Measurements from ENCODE around the gene RNU1-2.
A peak's percentile ranks its signal among the peaks of the same experiment; 100 is the strongest.
"Not testable (repeated sequence)": the region's sequence is repeated elsewhere in the genome, so short reads cannot be mapped to it uniquely, and the experiment has no call there.

The RNU1-2 gene

DNA sequence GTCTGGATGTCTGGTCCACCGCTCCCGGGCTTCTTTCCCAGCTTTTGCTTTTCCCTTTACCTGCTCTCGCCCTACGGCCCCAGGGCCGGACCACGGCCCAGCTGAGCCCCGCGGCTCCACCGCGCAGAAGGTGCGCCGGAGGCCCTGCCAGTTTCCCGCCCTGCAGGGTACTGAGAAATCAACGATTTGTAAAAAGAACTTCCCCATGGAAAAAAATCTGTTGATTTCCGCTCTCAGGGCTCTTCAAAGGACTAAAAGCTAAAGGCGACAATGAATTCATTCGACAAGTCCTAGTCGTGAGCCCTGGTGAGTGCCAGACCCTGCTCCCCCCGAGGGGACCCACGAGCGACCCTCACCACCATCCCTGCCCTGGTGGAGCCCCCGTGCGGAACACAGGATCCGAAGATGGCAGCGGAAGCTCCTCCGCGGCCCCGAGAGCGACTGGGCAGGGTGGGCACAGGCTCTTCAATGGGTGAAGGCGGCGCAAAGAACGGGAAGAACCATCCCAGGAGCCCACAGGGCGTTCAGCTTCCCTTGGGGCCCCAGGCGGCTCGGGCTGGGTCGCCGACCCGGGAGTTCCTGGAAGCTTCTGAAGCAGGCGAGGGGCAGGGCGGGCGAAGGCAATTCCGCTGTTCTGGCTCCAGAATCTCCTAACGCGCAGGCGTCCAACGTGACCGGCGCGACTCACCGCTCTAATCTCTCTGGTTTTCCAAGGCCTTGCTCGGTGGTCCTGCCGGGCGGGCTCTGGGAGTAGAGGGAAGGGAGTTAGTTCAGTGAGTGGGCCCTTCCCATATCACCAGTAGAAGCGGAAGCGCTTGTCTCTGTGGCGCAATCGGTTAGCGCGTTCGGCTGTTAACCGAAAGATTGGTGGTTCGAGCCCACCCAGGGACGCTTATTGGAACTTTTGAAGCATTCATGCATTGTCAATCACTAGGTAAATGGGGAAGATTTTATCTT is 6.6 kb upstream of the RNU1-2 start:
- no peak for DNase-seq (ENCODE audit: low spot score)

DNA sequence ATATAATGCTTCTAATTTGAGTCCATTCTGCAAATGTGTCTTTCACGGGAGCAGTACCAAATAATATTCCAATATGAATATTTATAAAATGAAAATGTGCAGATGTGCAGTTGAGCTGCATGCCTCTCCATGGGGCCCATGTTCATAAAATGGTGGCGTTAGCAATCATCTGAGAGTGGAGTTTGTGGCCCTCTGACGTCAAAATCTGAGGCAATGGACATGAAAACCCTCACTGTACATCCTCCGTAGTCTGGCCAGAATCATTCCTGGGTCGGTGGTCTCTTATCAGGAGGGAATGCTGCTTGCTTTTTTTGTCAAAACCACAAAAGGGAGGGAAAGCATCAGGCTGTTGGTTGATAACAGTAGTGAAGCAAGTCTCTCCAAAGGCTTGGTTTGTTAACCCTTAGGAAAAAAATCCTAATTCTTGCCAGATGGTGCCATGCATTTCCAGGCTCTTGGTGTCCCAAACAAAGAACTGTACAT is 5.2 kb upstream of the RNU1-2 start:
- not testable (repeated sequence) for DNase-seq (ENCODE audit: low spot score)

DNA sequence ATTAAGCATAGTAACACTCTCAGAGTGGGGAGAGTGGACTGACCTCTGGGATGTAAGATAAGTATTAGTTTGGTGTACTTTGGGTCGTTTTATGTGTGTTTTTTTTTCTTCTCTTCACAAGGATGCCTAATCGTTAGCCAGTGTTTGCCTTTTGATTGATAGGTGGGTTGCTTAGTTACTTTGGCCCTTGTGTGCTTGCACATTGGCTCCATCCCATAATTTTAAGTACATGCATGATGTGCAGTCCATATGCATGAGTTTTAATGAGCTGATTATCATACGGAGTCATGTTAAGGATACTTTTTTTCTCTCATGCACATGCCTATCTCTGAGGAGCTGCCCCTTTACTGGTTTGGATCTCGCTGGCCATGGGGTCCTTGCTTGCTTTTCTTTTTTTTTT is 4.7 kb upstream of the RNU1-2 start:
- not testable (repeated sequence) for DNase-seq (ENCODE audit: low spot score)

DNA sequence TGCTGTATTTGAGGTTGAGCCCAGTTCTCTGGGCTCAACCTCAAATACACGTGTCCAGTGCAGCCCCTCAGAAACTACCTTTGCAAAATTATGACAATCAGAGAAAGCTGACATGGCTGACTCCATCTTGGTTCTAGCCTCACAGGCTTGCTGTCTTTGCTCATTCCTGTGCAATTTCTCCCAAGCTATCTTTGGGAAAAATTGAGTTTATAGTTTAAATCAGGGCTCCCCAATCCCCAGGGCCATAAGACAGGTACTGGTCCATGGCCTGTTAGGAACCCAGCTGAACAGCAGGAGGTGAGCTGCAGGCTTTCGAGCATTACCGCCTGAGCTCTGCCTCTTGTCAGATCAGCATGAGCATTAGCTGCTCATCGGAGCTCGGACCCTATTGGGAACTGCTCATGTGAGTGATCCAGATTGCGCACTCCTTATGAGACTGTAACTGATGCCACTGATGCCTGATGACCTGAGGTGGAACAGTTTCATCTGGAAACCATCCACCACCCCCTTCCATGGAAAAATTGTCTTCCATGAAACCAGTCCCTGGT is 2.7 kb upstream of the RNU1-2 start:
- not testable (repeated sequence) for DNase-seq (ENCODE audit: low spot score)

DNA sequence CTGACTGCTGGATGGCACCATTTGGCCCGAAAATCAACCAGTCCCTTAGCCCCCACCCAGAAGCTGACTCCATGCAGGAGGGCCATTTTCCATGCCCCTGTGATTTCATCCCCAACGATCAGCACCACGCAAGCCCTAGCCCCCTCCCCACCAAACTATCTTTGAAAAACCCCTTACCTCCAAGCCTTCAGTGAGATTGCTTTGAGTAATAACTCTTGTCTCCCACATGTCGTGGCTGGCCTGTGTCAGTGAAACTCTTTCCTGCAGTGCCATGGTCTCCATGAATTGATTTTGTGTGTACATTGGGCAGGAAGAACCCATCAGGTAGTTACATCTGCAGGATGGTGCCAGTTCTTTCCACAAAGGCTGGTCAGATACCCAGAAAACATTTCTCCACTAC is 2.0 kb upstream of the RNU1-2 start:
- not testable (repeated sequence) for DNase-seq (ENCODE audit: low spot score)

DNA sequence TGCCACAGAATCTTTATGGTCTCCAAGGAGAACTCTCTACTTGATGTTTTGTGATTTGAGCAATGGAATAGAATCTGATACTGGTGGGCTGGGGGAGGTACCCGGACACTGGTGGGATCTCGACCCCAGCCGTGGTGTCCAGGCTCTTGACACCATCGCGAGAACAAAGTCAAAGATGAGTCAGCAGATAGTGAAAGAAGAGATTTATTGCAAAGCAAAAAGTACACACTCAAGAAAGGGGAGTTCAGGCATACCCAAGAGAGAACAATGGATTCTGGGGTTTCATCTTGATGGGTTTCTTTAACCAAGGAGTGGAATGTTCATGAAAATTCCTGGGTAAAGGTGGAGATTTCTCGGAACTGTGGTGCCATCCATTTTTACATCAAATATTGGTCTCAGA is 1.4 kb upstream of the RNU1-2 start:
- DNase-seq (ENCODE audit: low spot score), result not testable (repeated sequence)

DNA sequence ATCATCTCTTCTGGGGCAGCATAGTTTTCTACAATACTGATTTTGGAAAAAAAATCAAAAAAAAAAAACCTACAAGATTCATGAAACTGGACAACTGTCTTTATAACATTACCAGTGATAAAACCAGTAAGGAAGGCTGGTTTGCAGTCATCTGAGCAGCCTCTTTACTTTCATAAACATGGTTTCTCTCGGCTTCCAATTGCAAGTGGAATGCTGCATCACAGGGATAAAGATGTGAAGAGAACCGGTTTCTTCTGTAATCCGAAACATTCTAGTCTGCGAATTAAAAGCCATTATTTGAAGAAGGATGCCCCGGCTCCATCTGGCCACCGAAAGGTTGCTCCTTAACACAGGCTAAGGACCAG is 565 bp upstream of the RNU1-2 start:
- DNase-seq (ENCODE audit: low spot score), result not testable (repeated sequence)

DNA sequence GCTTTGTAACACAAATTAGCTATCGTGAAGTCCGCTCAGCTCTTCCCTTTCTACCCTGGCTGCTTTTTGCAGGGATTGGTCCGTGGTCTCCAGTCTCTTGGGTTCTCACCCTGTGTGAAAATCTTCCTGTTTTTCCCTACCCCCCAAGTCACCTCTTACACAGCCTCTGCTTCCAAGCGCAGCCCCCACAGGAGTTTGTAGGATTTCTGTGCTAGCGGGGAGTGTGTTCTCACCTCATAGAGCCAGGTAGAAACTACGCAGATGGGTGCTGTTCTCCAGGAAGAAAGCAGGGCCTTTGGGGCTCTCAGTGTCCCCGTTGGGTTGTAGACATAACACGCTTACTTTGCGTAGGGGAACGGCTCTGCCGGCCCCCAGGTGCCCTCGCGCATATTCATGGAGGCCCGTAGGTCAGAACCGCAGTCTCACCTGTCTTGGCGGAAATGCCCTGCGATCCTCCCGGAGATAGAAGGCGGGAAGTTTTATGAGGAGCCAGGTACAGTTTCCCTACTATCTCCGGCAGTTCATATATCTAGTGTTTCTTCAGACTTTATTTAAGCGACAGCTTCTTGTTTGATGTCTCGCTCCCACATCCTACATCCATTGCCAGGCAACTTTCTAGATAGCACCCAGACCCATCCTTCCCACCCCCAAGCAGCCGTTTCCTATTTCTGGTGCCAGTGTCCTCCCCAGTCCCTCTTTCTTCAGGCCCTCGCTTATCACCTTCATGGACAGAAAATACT is 706 bp downstream of the RNU1-2 start:
- DNase-seq (ENCODE audit: low spot score), result peak; percentile 100

DNA sequence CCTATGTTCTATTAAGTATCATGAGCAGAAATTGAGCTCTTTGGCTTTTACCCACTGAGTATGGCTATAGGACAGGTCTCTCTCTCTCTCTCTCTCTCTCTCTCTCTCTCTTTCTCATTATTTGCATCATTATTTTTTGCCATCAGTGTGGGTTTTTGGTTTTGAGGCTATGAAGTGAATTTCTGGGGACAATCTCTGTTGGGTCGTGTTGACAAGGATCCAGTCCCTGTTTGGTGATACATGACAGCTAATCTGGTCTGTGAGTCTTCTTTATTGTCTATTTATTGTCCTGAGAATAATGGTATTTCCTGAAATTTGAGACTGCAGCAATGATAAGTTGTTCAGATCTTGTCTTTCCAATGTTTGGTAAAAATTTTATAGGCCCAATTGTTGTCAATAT is 1.9 kb downstream of the RNU1-2 start:
- DNase-seq (ENCODE audit: low spot score), result peak; percentile 77

DNA sequence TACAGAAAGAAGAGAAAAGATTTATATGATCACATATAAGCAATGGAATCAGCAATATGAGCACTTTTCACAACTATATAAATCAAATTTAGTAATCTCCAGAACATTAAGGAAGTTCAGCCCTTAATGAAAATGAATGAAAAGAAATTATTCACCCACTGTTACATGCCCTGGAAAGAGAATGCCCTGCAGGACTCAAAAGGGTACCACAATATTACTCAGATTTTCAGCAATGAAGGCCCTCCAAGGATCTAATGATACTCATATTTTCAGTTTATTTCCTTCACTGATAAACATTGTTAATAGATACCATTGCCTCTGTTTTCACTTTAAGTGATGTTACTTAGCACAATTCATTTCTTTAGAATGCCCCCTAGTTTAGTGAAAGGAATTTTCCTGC is 2.5 kb downstream of the RNU1-2 start:
- peak; percentile 83 for DNase-seq (ENCODE audit: low spot score)

DNA sequence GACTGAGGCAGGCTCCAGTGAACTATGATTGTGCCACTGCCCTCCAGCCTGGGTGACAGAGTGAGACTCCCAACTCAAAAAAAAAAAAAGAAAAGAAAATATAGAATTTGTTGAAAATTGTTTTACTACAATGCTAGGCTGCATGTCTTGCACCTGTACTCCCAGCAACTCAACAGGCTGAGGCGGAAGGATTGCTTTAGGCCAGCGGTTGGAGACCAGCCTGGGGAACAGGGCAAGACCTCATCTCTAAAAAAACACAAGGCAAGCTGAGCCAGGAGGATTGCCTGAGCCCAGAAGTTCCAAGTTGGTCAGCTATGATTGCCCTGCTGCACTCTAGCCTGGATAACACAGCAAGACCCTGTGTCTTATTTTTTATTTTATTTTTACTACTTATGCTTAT is 3.2 kb downstream of the RNU1-2 start:
- peak; percentile 44 for DNase-seq (ENCODE audit: low spot score)

DNA sequence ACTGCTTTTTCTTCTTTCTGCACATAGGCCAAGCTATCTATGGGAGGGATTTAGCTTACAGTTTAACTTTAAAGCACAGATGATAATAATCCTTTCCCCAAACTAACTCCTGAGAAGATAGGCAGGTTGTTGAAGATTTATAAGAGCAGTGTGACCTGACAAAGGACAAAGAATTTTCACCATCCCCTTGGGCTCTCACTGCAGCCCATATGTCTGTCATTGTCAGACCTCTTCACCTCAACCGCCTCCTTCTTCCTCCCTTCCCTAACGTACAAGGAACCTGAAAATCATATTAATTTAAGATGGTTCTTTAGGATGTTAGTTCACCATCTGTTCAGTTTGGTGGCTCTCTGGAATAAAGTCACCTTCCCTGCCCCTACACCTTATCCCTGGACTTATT is 5.0 kb downstream of the RNU1-2 start:
- peak; percentile 83 for DNase-seq (ENCODE audit: low spot score)

DNA sequence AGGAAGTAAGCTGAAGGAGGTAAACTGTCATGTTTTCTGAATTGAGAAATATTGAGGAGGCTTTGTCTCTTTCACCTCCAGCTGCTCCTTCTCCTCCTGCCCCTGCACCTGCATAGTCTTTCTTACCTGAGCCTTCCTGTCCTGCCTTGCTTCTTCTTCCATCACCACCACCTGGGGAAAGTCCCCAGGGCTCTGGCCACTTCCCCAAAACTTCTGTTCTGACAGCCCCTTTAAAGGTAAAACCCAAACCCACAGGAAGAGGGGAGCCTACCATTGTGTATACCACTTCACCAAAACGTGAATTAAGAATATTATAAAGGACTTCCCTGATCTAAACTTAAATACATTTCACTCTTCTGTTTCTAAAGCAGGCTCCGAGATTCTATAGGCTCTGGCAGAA is 5.6 kb downstream of the RNU1-2 start:
- peak; percentile 38 for DNase-seq (ENCODE audit: low spot score)

DNA sequence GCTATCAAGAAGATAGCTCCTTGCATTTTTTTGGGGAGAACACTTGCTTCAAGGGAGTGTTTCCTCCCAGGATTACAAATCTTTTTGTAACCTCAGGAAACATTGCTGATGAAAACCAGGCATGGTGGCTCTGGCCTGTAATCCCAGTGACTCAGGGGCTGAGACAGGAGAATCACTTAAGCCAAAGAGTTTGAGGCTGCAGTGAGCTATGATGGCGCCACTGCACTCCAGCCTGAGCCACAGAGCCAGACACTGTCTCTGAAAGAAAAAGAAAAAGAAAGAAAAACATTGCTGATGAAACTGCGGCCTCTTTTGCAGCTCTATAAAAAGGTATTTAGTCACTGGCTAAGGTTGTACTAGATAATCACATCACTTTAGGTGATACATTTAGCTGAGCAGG is 7.3 kb downstream of the RNU1-2 start:
- DNase-seq (ENCODE audit: low spot score), result peak; percentile 60

DNA sequence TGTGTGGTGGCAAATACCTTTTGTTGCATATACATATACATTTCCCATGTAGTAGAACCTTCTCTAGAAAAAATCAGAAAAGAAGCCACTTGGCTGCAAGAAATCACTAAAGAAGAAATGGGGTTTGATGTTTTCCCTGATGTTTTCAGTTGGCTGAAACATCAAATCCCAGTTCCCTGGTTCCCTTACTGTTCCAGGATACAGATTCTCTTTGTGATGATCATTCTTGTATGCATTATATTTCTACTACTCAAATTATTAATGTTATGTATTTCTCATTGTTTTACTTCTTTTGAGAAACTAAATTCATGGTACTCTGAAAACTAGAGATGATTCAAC is 7.6 kb downstream of the RNU1-2 start:
- peak; percentile 60 for DNase-seq (ENCODE audit: low spot score)

DNA sequence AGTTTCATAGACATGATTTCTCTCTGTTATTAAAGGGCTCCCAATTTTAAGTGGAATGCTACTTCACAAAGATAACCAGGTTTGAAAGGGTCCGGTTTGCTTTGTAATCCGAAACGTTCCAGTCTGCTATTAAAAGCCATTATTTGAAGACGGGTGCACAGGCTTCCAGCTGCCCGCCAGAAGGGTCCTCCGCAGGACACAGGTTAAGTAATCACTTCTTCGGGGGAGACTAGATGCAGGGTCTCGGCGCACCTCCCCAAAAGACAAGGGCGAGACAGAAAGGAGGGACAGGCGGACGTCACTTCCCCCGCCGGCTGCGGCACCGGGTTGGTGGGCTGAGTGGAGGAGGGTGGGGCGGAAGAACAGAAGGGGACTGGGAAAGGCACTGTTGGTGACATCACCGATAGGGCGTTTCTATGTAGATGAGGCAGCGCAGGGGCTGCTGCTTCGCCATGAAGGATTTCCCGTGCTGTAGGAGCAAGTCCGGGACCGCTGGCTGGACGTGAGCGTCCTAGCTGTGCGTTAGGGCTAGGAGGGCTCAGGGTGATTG is 8.9 kb downstream of the RNU1-2 start:
- peak; percentile 100 for DNase-seq (ENCODE audit: low spot score)

DNA sequence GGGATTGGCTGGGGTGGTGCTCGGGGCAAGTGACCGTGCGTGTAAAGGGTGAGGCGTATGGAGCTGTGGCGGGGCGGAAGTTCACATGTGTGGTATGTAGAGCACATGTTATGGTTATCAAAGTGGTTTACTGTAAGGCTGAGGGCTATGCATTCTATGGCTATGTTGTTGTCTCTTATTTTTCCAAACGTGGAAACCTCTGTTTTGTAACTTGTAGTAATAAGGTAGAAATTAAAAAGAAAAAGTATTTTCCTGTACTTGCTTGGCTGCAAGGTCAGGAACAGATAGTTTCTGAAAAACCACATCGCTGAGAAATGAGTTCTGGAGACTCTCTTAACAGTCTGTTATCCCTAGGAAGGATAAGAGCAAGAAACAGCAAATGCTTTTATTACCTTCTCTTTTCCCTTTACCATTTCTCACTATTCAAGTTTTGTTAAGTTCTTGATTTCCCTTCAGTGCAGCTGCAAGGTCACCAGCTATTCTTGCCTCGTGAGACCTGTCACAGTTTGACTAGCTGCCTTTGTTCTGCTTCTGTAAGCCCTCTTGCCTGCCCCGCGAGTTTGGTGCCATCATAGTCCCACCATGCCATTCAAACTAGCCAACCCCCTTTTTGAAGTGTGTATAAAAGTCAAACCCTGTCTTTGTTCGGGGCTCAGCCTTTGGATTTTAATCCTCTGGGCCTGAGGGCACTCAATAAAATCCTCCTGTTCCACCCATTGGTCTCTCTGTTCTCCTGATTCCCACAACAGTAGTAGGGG is 9.5 kb downstream of the RNU1-2 start:
- DNase-seq (ENCODE audit: low spot score), result peak; percentile 100

DNA sequence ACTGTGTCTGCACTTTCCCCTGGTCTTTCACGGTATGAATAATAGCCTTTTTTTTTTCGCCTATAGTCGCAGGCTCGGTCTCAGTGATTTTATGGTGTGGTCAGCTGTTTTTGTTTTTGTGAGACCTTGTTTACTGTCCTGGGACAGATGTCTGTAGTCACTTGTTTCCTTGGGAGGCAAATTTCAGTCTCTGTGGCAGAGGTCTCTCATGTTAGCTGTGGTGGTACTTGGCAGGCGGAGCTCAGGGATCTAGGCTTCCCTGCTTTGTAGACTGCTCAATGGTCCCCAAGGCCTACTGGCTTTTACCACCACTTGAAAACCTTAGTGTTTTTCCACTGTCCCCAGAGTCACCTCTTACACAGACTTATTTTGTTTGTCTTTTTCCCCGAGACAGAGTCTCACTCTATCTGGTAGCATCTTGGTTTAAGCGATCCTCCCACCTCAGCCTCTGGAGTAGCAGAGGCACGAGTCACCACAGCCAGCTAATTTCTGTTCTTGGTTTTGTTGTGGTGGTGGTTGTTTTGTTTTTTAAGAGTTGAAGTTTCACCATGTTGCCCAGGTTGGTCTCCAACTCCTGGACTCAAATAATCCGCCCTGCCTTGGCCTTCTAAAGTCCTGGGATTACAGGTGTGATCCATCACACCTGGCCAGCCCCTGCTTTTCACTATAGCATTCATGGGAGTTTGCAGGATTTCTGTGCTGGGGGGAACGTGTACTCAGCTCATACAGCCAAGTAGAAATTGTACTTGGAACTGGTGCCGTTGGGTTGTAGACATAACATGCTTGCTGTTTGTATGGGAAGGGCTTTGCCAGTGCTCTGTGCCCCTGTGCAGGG is 10.3 kb downstream of the RNU1-2 start:
- no peak for DNase-seq (ENCODE audit: low spot score)

DNA sequence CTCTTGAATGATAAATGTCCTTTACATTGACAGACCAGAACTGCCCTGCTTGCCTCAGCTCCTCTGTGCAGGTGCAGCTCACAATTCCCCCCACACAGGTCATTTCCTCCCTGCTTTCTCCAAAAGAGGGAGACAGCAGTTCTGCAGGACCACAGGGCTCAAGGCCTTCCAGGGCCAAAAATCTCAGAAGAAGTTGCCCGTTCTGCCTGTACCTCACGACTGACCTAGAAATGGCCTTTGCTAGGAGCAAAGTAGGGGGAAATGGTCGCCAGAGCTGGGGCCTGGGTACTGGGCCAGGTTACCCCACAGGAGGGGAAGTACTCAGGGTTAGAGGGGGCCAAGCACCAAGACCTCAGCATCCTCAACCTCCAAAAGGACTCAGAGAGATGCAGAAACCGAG is 11.1 kb downstream of the RNU1-2 start:
- no peak for DNase-seq (ENCODE audit: low spot score)

DNA sequence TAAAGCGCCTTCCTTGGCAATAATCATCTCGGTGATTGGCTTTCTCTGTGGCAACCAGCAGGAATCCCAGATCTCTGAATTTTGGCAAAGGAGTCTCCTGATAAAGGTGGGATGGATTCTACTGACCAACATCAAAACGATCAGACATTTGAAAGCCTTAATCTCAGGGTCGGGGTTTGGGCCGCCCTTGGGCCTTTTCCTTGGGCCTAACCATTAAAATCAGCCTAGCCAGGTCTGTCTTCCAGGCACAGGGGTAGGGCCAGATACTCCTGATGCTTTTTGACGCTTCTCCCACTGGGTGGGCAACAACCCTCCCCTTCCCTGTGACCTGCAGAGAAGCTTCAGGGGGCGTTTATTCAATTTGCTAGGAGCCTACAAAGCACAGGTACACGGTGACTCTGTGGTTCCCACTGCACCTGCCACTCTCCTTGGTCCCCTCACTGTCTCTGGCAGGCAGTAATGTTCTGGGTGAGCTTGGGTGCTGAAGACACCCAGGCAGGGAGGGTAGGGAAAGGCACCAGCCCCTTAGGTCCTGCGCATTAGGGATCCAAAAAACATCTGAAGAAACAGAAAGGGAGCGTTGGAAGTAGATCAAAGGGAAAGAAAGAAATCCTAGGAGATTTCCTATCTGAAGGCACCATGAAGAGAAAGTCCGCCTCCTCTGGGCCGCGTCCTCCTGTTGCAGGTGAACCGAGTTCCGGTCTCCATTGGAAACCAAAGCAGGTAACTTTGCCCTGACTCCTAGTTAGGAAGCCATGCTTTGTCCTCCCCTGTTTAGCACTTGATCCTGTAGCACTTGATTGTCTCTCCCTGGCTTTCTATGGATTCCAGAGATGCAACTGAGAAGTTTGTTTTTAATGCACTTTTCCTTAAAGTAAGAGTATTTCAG is 12.3 kb downstream of the RNU1-2 start:
- DNase-seq (ENCODE audit: low spot score), result no peak

Measured in NAMALWA (cell line).